Heart right ventricle (tissue), 16 donors: ENCODE measurements around the gene TMEM270. TPM values are rescaled to one million over a fixed set of nuclear protein-coding genes. Genes with fewer than 3 reads are reported as not detected.

ENCODE experiments used
- ATAC-seq, 8 donors: fragments of 200-7000 bp; cut with Tn5 transposase; one replicate each; pipeline ENCODE4 v1.9.1; 2020; ENCODE audit warnings: mild to moderate bottlenecking in 8 of 8, moderate library complexity in 8 of 8, moderate number of reproducible peaks in 1 of 8
- DNase-seq, 2 donors: peaks; one replicate each; pipeline ENCODE4 v3.0.0-alpha.2; 2020
- H3K27ac ChIP-seq, 10 donors: fragments of 200-600 bp; sonication (generic) in 2 of 10; one replicate each; pipeline versions ENCODE4 v1.5.0 to v1.8.0; 2020 to 2022; ENCODE audit warnings: mild to moderate bottlenecking in 3 of 10
- H3K27me3 ChIP-seq, 7 donors: fragments of 200-600 bp; one replicate each; pipeline ENCODE4 v1.8.0; 2021 to 2022; ENCODE audit warnings: mild to moderate bottlenecking in 2 of 7
- H3K36me3 ChIP-seq, 9 donors: fragments of 200-600 bp; sonication (generic) in 1 of 9; one replicate each; pipeline versions ENCODE4 v1.5.0 to v1.8.0; 2020 to 2022; ENCODE audit warnings: mild to moderate bottlenecking in 2 of 9
- H3K4me1 ChIP-seq, 9 donors: fragments of 200-600 bp; sonication (generic) in 1 of 9; one replicate each; pipeline versions ENCODE4 v1.5.0 to v1.8.0; 2020 to 2022; ENCODE audit warnings: mild to moderate bottlenecking in 4 of 9
- H3K4me3 ChIP-seq, 10 donors: fragments of 200-600 bp; sonication (generic) in 2 of 10; one replicate each; pipeline versions ENCODE4 v1.5.0 to v1.8.0; 2020 to 2022; ENCODE audit warnings: mild to moderate bottlenecking in 7 of 10, moderate library complexity in 2 of 10
- H3K9me3 ChIP-seq, 11 donors: fragments of 200-600 bp in 10 of 11; sonication (generic) in 2 of 11; one replicate each; pipeline versions ENCODE4 v1.5.0 to v1.8.0; 2013 to 2022; ENCODE audit warnings: mild to moderate bottlenecking in 2 of 11, control low read depth in 1 of 11, moderate library complexity in 1 of 11
- WGBS, 2 donors: extraction: QIAGEN DNeasy Blood & Tissue Kit; methylation state at CpG; one replicate each; pipeline ENCODE4 v1.1.7; 2013; ENCODE audit warnings: inconsistent platforms in 1 of 2; 5-methylcytosine and 5-hydroxymethylcytosine counted together
- intact Hi-C, 10 donors: fragments of 100-400 bp; cut with DNase I; formaldehyde crosslinking; loops; one replicate each; pipeline versions ENCODE4 v1.11.1 to v1.14.2; 2022
- polyA plus RNA-seq, 2 donors: library from polyadenylated mRNA; stranded (reverse); fragments of 200-250 nt; gene quantifications; one replicate each; pipeline ENCODE4 v1.2.3, GENCODE V29; 2013
- total RNA-seq, 10 donors: library from RNA; stranded (reverse); fragmentation: NEBNext Ultra II Directional in 3 of 10; extraction: Animal tissue kit (Norgen Biotek cat#: 25700) in 3 of 10; gene quantifications; one replicate each; pipeline versions ENCODE4 v1.2.1 to v1.2.4, GENCODE V29; 2021 to 2023
- TF ChIP-seq, protein P1 (sequence below), 9 donors: fragments of 200-600 bp; sonication (generic) in 2 of 9; IDR thresholded peaks; one replicate each; pipeline versions ENCODE4 v1.5.0 to v1.8.0; 2021 to 2022; ENCODE audit warnings: antibody characterized with exemption in 9 of 9, mild to moderate bottlenecking in 5 of 9, moderate library complexity in 1 of 9
- donor health status: Arrhythmogenic right ventricular cardiomyopathy.
- donor health status: ischemic (EF 13 %, LVEDD 7.1; RV severe dilation, severe dysfunction).
- donor health status: healthy with polysubstance abuse.
- donor health status: DM: no; HTN: yes; CAD: no.
- donor health status: DM: no; HTN: no; CAD: no.
- donor health status: ischemic (EF 25% LVEDD 6.9; RV normal size, moderate dysfunction).
- donor health status: ischemic (EF 25% LVEDD 5.7; RV mildly dilated, moderate dysfunction).
- donor health status: healthy.
- donor health status: DM: yes; HTN: yes; CAD: no.
- donor health status: Ischemic cardiomyopathy.
- donor health status: ischemic (EF 35%, LVEDD 5.7; RV mildly dilated, moderate dysfunction).
- donor health status: nonischemic (EF 11% LVEDD 7.7; RV severe dilation, severe dysfunction).
- donor health status: DM: yes; HTN: yes; CAD: no.
- donor health status: PGD.
- donor health status: ischemic (EF 29% LVEDD 5.4; RV normal size, mild dysfunction).
- donor health status: nonischemic (EF 23%, LVEDD 6.1; RV moderate dilation, normal function).

The TMEM270 gene
- total and polyA plus RNA-seq, 12 donors = not detected

GRCh38 chr7:73887762-73888161 is 26.8 kb downstream of the TMEM270 start:
- no peak for ATAC-seq
- Histone ChIP-seq H3K4me1 (peaks cover 10 to 51% (median 16%) of the 10 kb centered on the region in 9 donors), H3K9me3 (no peaks in the 10 kb centered on the region), H3K27me3 (peaks cover 0 to 15% (median 0%) of the 10 kb centered on the region in 7 donors), H3K27ac (peak overlapping the region in 1 of 10 donors; percentile 90), H3K36me3 (no peaks in the 10 kb centered on the region), H3K4me3 (no peak overlapping the region)
- WGBS, 2 donors = 91 to 93% methylated on average over 5 of the region's 5 CpGs
- DNase-seq = no peak
- intact Hi-C loops = no loop called here
- TF ChIP-seq, protein P1, sequence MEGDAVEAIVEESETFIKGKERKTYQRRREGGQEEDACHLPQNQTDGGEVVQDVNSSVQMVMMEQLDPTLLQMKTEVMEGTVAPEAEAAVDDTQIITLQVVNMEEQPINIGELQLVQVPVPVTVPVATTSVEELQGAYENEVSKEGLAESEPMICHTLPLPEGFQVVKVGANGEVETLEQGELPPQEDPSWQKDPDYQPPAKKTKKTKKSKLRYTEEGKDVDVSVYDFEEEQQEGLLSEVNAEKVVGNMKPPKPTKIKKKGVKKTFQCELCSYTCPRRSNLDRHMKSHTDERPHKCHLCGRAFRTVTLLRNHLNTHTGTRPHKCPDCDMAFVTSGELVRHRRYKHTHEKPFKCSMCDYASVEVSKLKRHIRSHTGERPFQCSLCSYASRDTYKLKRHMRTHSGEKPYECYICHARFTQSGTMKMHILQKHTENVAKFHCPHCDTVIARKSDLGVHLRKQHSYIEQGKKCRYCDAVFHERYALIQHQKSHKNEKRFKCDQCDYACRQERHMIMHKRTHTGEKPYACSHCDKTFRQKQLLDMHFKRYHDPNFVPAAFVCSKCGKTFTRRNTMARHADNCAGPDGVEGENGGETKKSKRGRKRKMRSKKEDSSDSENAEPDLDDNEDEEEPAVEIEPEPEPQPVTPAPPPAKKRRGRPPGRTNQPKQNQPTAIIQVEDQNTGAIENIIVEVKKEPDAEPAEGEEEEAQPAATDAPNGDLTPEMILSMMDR (IDR thresholded peaks at IDR 0.05) = no peak

DNA sequence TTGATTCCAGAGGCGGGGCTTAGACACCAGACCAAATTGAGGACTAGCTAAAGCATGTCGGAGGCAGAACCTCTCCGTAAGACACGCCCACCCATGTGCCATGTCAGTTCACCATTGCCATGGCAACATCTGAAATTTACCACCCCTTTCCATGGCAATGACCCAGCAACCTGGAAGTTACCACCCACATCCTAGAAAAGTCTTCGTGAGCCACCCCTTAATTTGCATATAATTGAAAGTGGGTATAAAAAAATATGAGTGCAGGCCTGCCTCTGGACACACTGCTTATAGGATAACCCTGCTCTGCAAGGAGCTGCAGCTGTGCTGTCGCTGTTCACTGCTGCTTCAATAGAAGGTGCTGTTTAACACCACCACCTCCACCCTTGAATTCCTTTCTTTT is 28.0 kb downstream of the TMEM270 start:
- TF ChIP-seq, protein P1 (IDR thresholded peaks at IDR 0.05) = no peak
- Histone ChIP-seq H3K27me3 (peaks cover 0 to 15% (median 0%) of the 10 kb centered on the region in 7 donors), H3K9me3 (no peaks in the 10 kb centered on the region), H3K27ac (peak overlapping the region in 1 of 10 donors; percentile 15), H3K36me3 (no peaks in the 10 kb centered on the region), H3K4me1 (peaks cover 13 to 63% (median 24%) of the 10 kb centered on the region in 9 donors), H3K4me3 (no peak overlapping the region)
- DNase-seq = no peak
- WGBS, 2 donors = 86 to 89% methylated on average over 6 of the region's 6 CpGs
- ATAC-seq = no peak
- intact Hi-C loops = no loop called here

- no peak for DNase-seq
- intact Hi-C loops = loop anchor here in 5 of 10 donors (5.0 to 10.0 kb wide), 4 partner anchors 74 to 147 kb away; partner anchors contain the start of gene ELN (in 2 of the 5)
Measured at GRCh38 chr7:73890555-73891147, 29.7 kb downstream of the TMEM270 start.

GRCh38 chr7:73891178-73891885 is 30.4 kb downstream of the TMEM270 start:
- no peaks in the 10 kb centered on the region for H3K36me3 ChIP-seq
- 81% methylated on average over 16 of the region's 16 CpGs for WGBS, 2 donors
- peaks cover 0 to 8% (median 0%) of the 10 kb centered on the region in 7 donors for H3K27me3 ChIP-seq
- ATAC-seq = no peak
- peaks cover 0 to 16% (median 7%) of the 10 kb centered on the region in 11 donors for H3K9me3 ChIP-seq
- H3K27ac ChIP-seq = peak overlapping the region in 6 of 10 donors; percentile 42 to 65 (median 53)
- H3K4me3 ChIP-seq = no peak overlapping the region
- DNase-seq = no peak
- TF ChIP-seq, protein P1 (IDR thresholded peaks at IDR 0.05) = no peak
- intact Hi-C loops = loop anchor here in 5 of 10 donors (5.0 to 10.0 kb wide), 4 partner anchors 73 to 146 kb away; partner anchors contain the start of gene ELN (in 2 of the 5)
- H3K4me1 ChIP-seq = peaks cover 8 to 66% (median 27%) of the 10 kb centered on the region in 9 donors

More at GRCh38 chr7:73890555-73891147, 29.7 kb downstream of the TMEM270 start:
- TF ChIP-seq, protein P1 (IDR thresholded peaks at IDR 0.05) = no peak
- H3K4me3 ChIP-seq = no peak overlapping the region
- WGBS, 2 donors = 84 to 87% methylated on average over 16 of the region's 16 CpGs
- peak overlapping the region in 6 of 10 donors; percentile 8 to 65 (median 53) for H3K27ac ChIP-seq
- H3K9me3 ChIP-seq = peaks cover 0 to 9% (median under 1%) of the 10 kb centered on the region in 11 donors
- H3K27me3 ChIP-seq = peaks cover 0 to 15% (median 0%) of the 10 kb centered on the region in 7 donors
- peaks cover 13 to 72% (median 30%) of the 10 kb centered on the region in 9 donors for H3K4me1 ChIP-seq
- H3K36me3 ChIP-seq = no peaks in the 10 kb centered on the region
- no peak for ATAC-seq
